Liver (tissue), 9 donors: ENCODE measurements around the gene ABHD2. TPM values are rescaled to one million over a fixed set of nuclear protein-coding genes. Genes with fewer than 3 reads are reported as not detected.

Experiments
- DNase-seq: peaks from one replicate; pipeline ENCODE4 v3.0.0-alpha.2; 2017; ENCODE audit warnings: low spot score
- H3K27ac ChIP-seq, 2 donors: one replicate each; pipeline ENCODE4 v1.7.0; 2013; ENCODE audit warnings: inconsistent platforms in 2 of 2, low read length in 2 of 2, control low read depth in 1 of 2, low read depth in 1 of 2, mild to moderate bottlenecking in 1 of 2
- H3K27me3 ChIP-seq, 4 donors: one replicate each; pipeline versions ENCODE4 v1.6.1 to v1.7.0; 2013; ENCODE audit warnings: low read length in 3 of 4, inconsistent platforms in 1 of 4, mild to moderate bottlenecking in 1 of 4, moderate library complexity in 1 of 4; ENCODE audit not compliant: control insufficient read depth in 4 of 4, insufficient read depth in 4 of 4
- H3K36me3 ChIP-seq, 4 donors: one replicate each; pipeline versions ENCODE4 v1.6.1 to v1.7.0; 2013; ENCODE audit warnings: low read length in 3 of 4, mild to moderate bottlenecking in 3 of 4, low read depth in 1 of 4, moderate library complexity in 1 of 4; ENCODE audit not compliant: control insufficient read depth in 4 of 4, insufficient read depth in 3 of 4
- H3K4me1 ChIP-seq, 4 donors: one replicate each; pipeline versions ENCODE4 v1.6.1 to v1.7.0; 2013; ENCODE audit warnings: low read length in 3 of 4, mild to moderate bottlenecking in 3 of 4, moderate library complexity in 1 of 4; ENCODE audit not compliant: control insufficient read depth in 4 of 4, insufficient read depth in 4 of 4
- H3K4me3 ChIP-seq, 3 donors: one replicate each; pipeline versions ENCODE4 v1.6.1 to v1.7.0; 2013; ENCODE audit warnings: low read length in 3 of 3, control low read depth in 1 of 3, low read depth in 1 of 3, mild to moderate bottlenecking in 1 of 3
- H3K9ac ChIP-seq, 2 donors: one replicate each; pipeline ENCODE4 v1.7.0; 2013; ENCODE audit warnings: low read length in 2 of 2, mild to moderate bottlenecking in 2 of 2, moderate library complexity in 2 of 2, control low read depth in 1 of 2, low read depth in 1 of 2
- H3K9me3 ChIP-seq, 4 donors: one replicate each; pipeline versions ENCODE4 v1.6.1 to v1.7.0; 2013; ENCODE audit warnings: low read length in 3 of 4; ENCODE audit not compliant: control insufficient read depth in 4 of 4
- ATF3 ChIP-seq: IDR thresholded peaks from 2 replicates; pipeline ENCODE4 v1.6.1; 2016; ENCODE audit warnings: antibody characterized with exemption
- EGR1 ChIP-seq, 2 donors: IDR thresholded peaks; 2 replicates each; pipeline ENCODE4 v1.6.1; 2016 to 2018; ENCODE audit warnings: antibody characterized with exemption in 2 of 2, low read depth in 2 of 2
- FOXA2 ChIP-seq: IDR thresholded peaks from 2 replicates; pipeline ENCODE4 v1.6.1; 2016; ENCODE audit warnings: antibody characterized with exemption
- GABPA ChIP-seq, 2 donors: IDR thresholded peaks in 1 of 2; conservative IDR thresholded peaks in 1 of 2; 2 replicates each; pipeline ENCODE4 v1.6.1; 2016; ENCODE audit warnings: antibody characterized with exemption in 2 of 2, mild to moderate bottlenecking in 1 of 2, moderate library complexity in 1 of 2
- HNF4A ChIP-seq, 2 donors: conservative IDR thresholded peaks; 2 replicates each; pipeline ENCODE4 v1.6.1; 2016; ENCODE audit warnings: antibody characterized with exemption in 2 of 2, mild to moderate bottlenecking in 2 of 2
- JUND ChIP-seq, 2 donors: IDR thresholded peaks; 2 replicates each; pipeline ENCODE4 v1.6.1; 2016; ENCODE audit warnings: antibody characterized with exemption in 2 of 2
- MAX ChIP-seq: IDR thresholded peaks from 2 replicates; pipeline ENCODE4 v1.6.1; 2016; ENCODE audit warnings: antibody characterized with exemption
- NR2F2 ChIP-seq: IDR thresholded peaks from 2 replicates; pipeline ENCODE4 v1.6.1; 2016; ENCODE audit warnings: antibody characterized with exemption
- RAD21 ChIP-seq, 2 donors: IDR thresholded peaks; 2 replicates each; pipeline ENCODE4 v1.6.1; 2016; ENCODE audit warnings: antibody characterized with exemption in 2 of 2, mild to moderate bottlenecking in 2 of 2
- REST ChIP-seq: IDR thresholded peaks from 2 replicates; pipeline ENCODE4 v1.6.1; 2016; ENCODE audit warnings: antibody characterized with exemption, mild to moderate bottlenecking
- RXRA ChIP-seq, 2 donors: IDR thresholded peaks; 2 replicates each; pipeline ENCODE4 v1.6.1; 2017 to 2018; ENCODE audit warnings: antibody characterized with exemption in 2 of 2, mild to moderate bottlenecking in 1 of 2
- TAF1 ChIP-seq: conservative IDR thresholded peaks from 2 replicates; pipeline ENCODE4 v1.6.1; 2016; ENCODE audit warnings: antibody characterized with exemption, mild to moderate bottlenecking
- YY1 ChIP-seq: IDR thresholded peaks from 2 replicates; pipeline ENCODE4 v1.6.1; 2016; ENCODE audit warnings: antibody characterized with exemption, mild to moderate bottlenecking
- WGBS: extraction: QIAGEN DNeasy Blood & Tissue Kit; methylation state at CpG from one replicate; pipeline ENCODE4 v1.1.7; 2013; 5-methylcytosine and 5-hydroxymethylcytosine counted together
- polyA plus RNA-seq, 2 donors: library from polyadenylated mRNA; stranded (reverse) in 1 of 2; unstranded in 1 of 2; fragments of 200-250 nt in 1 of 2; fragments of >200 nt in 1 of 2; fragmentation: Nextera tagmentation in 1 of 2; extraction: Ambion mirVana in 1 of 2; gene quantifications; one replicate each; pipeline versions ENCODE4 v1.2.1 to v1.2.3, GENCODE V29; 2013 to 2015
- total RNA-seq, 2 donors: library from RNA; depleted of rRNA; stranded (reverse); fragments of >200 nt; gene quantifications; one replicate each; pipeline ENCODE4 v1.2.3, GENCODE V29; 2014
- TF ChIP-seq, protein P1 (sequence below): IDR thresholded peaks from 2 replicates; pipeline ENCODE4 v1.6.1; 2016; ENCODE audit warnings: antibody characterized with exemption
- TF ChIP-seq, protein P2 (sequence below): fragments of 150-350 bp; IDR thresholded peaks from 2 replicates; pipeline ENCODE4 v1.5.1; 2017; ENCODE audit warnings: improper control_type of control experiment, low read depth, low read length; ENCODE audit not compliant: missing input control
- donor health status: healthy.
- donor health status: healthy.
- donor health status: healthy.
- donor health status: healthy.
- donor health status: healthy.

The ABHD2 gene
- total and polyA plus RNA-seq, 4 donors = 34.6 to 663 (median 65.1) TPM

- 95% methylated on average over 6 of the region's 6 CpGs for WGBS
- Histone ChIP-seq H3K36me3 (no peaks in the 10 kb centered on the region), H3K27ac (no peak overlapping the region), H3K27me3 (no peaks in the 10 kb centered on the region), H3K4me1 (peaks cover 2 to 6% (median 4%) of the 10 kb centered on the region in 4 donors), H3K9ac (no peak overlapping the region), H3K4me3 (no peak overlapping the region), H3K9me3 (no peaks in the 10 kb centered on the region)
- no peak for DNase-seq
- TF ChIP-seq MAX = no peak
- TF ChIP-seq EGR1 (IDR thresholded peaks at IDR 0.05; ENCODE audit: low read depth in 2 of 2) = no peak
- no peak for TF ChIP-seq YY1
- TF ChIP-seq HNF4A (conservative IDR thresholded peaks at IDR 0.05) = no peak
- no peak for TF ChIP-seq ATF3
- no peak for TF ChIP-seq TAF1
- TF ChIP-seq, protein P1, sequence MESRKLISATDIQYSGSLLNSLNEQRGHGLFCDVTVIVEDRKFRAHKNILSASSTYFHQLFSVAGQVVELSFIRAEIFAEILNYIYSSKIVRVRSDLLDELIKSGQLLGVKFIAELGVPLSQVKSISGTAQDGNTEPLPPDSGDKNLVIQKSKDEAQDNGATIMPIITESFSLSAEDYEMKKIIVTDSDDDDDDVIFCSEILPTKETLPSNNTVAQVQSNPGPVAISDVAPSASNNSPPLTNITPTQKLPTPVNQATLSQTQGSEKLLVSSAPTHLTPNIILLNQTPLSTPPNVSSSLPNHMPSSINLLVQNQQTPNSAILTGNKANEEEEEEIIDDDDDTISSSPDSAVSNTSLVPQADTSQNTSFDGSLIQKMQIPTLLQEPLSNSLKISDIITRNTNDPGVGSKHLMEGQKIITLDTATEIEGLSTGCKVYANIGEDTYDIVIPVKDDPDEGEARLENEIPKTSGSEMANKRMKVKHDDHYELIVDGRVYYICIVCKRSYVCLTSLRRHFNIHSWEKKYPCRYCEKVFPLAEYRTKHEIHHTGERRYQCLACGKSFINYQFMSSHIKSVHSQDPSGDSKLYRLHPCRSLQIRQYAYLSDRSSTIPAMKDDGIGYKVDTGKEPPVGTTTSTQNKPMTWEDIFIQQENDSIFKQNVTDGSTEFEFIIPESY = no peak
- TF ChIP-seq RXRA (IDR thresholded peaks at IDR 0.05) = no peak
- no peak for TF ChIP-seq REST
- TF ChIP-seq JUND (IDR thresholded peaks at IDR 0.05) = no peak
- no peak for TF ChIP-seq NR2F2
These were observed 33.4 kb upstream of the ABHD2 start for GRCh38 chr15:89054873-89055272.

DNA sequence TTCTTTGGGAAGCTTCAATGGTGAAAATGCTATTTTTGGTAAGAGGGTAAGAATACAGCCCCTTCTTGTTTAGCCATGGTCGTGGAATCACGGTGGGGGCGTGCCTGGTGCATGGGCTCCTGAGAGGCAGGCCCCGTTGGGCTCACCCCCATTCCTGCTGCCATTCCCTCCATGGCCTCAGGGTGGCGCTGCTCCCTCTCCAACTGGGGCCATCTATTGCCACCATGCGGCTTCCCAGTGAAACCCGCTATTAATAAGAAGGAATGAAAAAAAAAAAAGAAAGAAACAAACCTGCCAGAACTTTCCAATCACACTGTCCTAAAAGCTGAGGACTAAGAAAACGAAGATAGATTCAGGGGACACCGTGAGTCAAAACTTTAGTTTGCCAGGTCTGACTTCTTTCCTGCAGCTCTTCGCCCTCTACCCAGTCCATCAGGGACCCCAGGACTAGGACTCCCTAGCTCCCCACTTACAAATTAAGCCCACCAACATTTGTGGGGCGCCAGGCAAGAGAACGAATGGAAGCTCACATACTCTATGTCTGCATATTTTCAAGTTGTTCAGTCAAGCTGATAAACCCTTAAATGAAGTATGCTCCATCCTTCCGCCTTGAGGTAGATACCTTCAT lies 30.6 kb upstream of the ABHD2 start:
- 24% methylated on average over 13 of the region's 13 CpGs for WGBS
- no peaks in the 10 kb centered on the region for H3K27me3 ChIP-seq
- no peaks in the 10 kb centered on the region for H3K36me3 ChIP-seq
- DNase-seq = peak; percentile 91
- TF ChIP-seq EGR1 (IDR thresholded peaks at IDR 0.05; ENCODE audit: low read depth in 2 of 2) (no peak), TAF1 (no peak), MAX (no peak), FOXA2 (no peak), GABPA (IDR thresholded peaks at IDR 0.05 in 1 of 2, conservative IDR thresholded peaks at IDR 0.05 in 1 of 2) (no peak), NR2F2 (no peak), RXRA (IDR thresholded peaks at IDR 0.05) (peak in 1 of 2 donors; percentile 37), JUND (IDR thresholded peaks at IDR 0.05) (no peak), REST (no peak), RAD21 (IDR thresholded peaks at IDR 0.05) (peak; percentile 98 to 99), YY1 (no peak), HNF4A (conservative IDR thresholded peaks at IDR 0.05) (no peak)
- TF ChIP-seq, protein P2, sequence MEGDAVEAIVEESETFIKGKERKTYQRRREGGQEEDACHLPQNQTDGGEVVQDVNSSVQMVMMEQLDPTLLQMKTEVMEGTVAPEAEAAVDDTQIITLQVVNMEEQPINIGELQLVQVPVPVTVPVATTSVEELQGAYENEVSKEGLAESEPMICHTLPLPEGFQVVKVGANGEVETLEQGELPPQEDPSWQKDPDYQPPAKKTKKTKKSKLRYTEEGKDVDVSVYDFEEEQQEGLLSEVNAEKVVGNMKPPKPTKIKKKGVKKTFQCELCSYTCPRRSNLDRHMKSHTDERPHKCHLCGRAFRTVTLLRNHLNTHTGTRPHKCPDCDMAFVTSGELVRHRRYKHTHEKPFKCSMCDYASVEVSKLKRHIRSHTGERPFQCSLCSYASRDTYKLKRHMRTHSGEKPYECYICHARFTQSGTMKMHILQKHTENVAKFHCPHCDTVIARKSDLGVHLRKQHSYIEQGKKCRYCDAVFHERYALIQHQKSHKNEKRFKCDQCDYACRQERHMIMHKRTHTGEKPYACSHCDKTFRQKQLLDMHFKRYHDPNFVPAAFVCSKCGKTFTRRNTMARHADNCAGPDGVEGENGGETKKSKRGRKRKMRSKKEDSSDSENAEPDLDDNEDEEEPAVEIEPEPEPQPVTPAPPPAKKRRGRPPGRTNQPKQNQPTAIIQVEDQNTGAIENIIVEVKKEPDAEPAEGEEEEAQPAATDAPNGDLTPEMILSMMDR = peak; percentile 100
- TF ChIP-seq, protein P1 = no peak
- H3K9ac ChIP-seq = no peak overlapping the region
- H3K27ac ChIP-seq = no peak overlapping the region
- no peak overlapping the region for H3K4me3 ChIP-seq
- peaks cover 2 to 6% (median 4%) of the 10 kb centered on the region in 4 donors for H3K4me1 ChIP-seq
- no peaks in the 10 kb centered on the region for H3K9me3 ChIP-seq
